ENCODE results near the gene MALSU1. TPM values are rescaled to one million over a fixed set of nuclear protein-coding genes. Genes with fewer than 3 reads are reported as not detected.

Gene MALSU1
- total and polyA plus RNA-seq, 2 of the 13 experiments (the other 11 are each of a cell fraction or from before 2014, with no cell fraction given), result 72.0 to 141 TPM

GRCh38 chr7:23273141-23273599 lies 26.0 kb upstream of the MALSU1 start (continued):
- 0 out of 2 replicates have a peak, but pooled peaks have one; percentile 31 for TF ChIP-seq HMGXB3 (CRISPR knock-in tag; IDR thresholded peaks at IDR 0.05; ENCODE audit: borderline replicate concordance)
- no peak for TF ChIP-seq IRF9 (CRISPR knock-in tag; IDR thresholded peaks at IDR 0.05; ENCODE audit: borderline replicate concordance)
- TF ChIP-seq HMG20A (CRISPR knock-in tag; IDR thresholded peaks at IDR 0.05; ENCODE audit: borderline replicate concordance), result no peak; the same call in 1 of the 2 replicates
- TF ChIP-seq ISX (CRISPR knock-in tag; conservative IDR thresholded peaks at IDR 0.05), result no peak
- TF ChIP-seq FOXP1 (IDR thresholded peaks at IDR 0.05), result no peak
- 0 out of 2 replicates have a peak, but pooled peaks have one; percentile 8 for TF ChIP-seq FOXP1 (CRISPR knock-in tag; IDR thresholded peaks at IDR 0.05)
- TF ChIP-seq CBX2 (IDR thresholded peaks at IDR 0.05; ENCODE audit: low read depth, low read length), result no peak
- no peak for TF ChIP-seq CBX2 (CRISPR knock-in tag; IDR thresholded peaks at IDR 0.05; ENCODE audit: low read depth)
- TF ChIP-seq SMC3 (IDR thresholded peaks at IDR 0.05; ENCODE audit: low read length), result peak; percentile 63
- no peak for TF ChIP-seq ZNF354B (CRISPR knock-in tag; IDR thresholded peaks at IDR 0.05)
- no peak for TF ChIP-seq ZNF17 (CRISPR knock-in tag; IDR thresholded peaks at IDR 0.05)
- no peak for TF ChIP-seq MLLT10 (CRISPR knock-in tag; IDR thresholded peaks at IDR 0.05)
- no peak for TF ChIP-seq MXD3 (CRISPR knock-in tag; IDR thresholded peaks at IDR 0.05)
- TF ChIP-seq, protein P1, sequence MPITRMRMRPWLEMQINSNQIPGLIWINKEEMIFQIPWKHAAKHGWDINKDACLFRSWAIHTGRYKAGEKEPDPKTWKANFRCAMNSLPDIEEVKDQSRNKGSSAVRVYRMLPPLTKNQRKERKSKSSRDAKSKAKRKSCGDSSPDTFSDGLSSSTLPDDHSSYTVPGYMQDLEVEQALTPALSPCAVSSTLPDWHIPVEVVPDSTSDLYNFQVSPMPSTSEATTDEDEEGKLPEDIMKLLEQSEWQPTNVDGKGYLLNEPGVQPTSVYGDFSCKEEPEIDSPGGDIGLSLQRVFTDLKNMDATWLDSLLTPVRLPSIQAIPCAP (CRISPR knock-in tag; IDR thresholded peaks at IDR 0.05; ENCODE audit: low read depth), result no peak
- TF ChIP-seq ZNF335 (CRISPR knock-in tag; IDR thresholded peaks at IDR 0.05), result 0 out of 2 replicates have a peak, but pooled peaks have one; percentile 42
- peak; percentile 23; the same call in 1 of the 2 replicates for TF ChIP-seq PAXIP1 (CRISPR knock-in tag; conservative IDR thresholded peaks at IDR 0.05)
- TF ChIP-seq REL (CRISPR knock-in tag; conservative IDR thresholded peaks at IDR 0.05), result no peak
- TF ChIP-seq ZNF350 (CRISPR knock-in tag; IDR thresholded peaks at IDR 0.05; ENCODE audit: borderline replicate concordance, low read depth), result no peak
- peak; percentile 46; the same call in 1 of the 2 replicates for TF ChIP-seq HDAC2 (CRISPR knock-in tag; IDR thresholded peaks at IDR 0.05)
- TF ChIP-seq CBX5 (CRISPR knock-in tag; IDR thresholded peaks at IDR 0.05; ENCODE audit: borderline replicate concordance), result no peak; the same call in 1 of the 2 replicates
- peak; percentile 49; the same call in 1 of the 2 replicates for TF ChIP-seq KMT2A (CRISPR knock-in tag; IDR thresholded peaks at IDR 0.05)
- TF ChIP-seq PHF21A (CRISPR knock-in tag; IDR thresholded peaks at IDR 0.05), result no peak
